GM12891 (cell line): ENCODE results near the gene NLRP1.
"Not testable (repeated sequence)": the region's sequence is repeated elsewhere in the genome, so short reads cannot be mapped to it uniquely, and the experiment has no call there.

Experiments used
- PAX5 ChIP-seq: IDR thresholded peaks from 2 replicates; pipeline ENCODE4 v1.6.1; 2011; ENCODE audit warnings: low read length, moderate library complexity, mild to moderate bottlenecking; ENCODE audit not compliant: insufficient read depth, severe bottlenecking
- POLR2AphosphoS5 ChIP-seq: IDR thresholded peaks from 2 replicates; pipeline ENCODE4 v1.6.1; 2011; ENCODE audit warnings: low read depth, low read length, control low read depth

DNA sequence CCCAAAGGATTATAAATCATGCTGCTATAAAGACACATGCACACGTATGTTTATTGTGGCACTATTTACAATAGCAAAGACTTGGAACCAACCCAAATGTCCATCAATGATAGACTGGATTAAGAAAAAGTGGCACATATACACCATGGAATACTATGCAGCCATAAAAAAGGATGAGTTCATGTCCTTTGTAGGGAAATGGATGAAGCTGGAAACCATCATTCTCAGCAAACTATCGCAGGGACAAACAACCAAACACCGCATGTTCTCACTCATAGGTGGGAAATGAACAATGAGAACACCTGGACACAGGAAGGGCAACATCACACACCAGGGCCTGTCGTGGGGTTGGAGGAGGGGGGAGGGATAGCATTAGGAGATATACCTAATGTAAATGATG is 5.5 kb downstream of the NLRP1 start:
- not testable (repeated sequence) for TF ChIP-seq POLR2AphosphoS5, PAX5
